Aorta (tissue), 5 donors: ENCODE results near the gene SVOP. TPM values are rescaled to one million over a fixed set of nuclear protein-coding genes. Genes with fewer than 3 reads are reported as not detected.
A peak's percentile ranks its signal among the peaks of the same experiment; 100 is the strongest.

Experiments used
- ATAC-seq: fragments of 200-7000 bp; cut with Tn5 transposase; one replicate; pipeline ENCODE4 v1.9.1; 2022; ENCODE audit warnings: moderate library complexity; ENCODE audit not compliant: low FRiP score
- DNase-seq, 2 donors: peaks; one replicate each; pipeline ENCODE4 v3.0.0-alpha.2; 2020
- H3K27ac ChIP-seq, 2 donors: one replicate each; pipeline ENCODE4 v1.5.1; 2013; ENCODE audit warnings: low read length in 2 of 2, mild to moderate bottlenecking in 2 of 2, moderate library complexity in 2 of 2, control low read depth in 1 of 2, inconsistent platforms in 1 of 2, low read depth in 1 of 2
- H3K27me3 ChIP-seq, 2 donors: one replicate each; pipeline ENCODE4 v1.6.1; 2013; ENCODE audit warnings: control low read depth in 1 of 2, low read length in 1 of 2, mild to moderate bottlenecking in 1 of 2, moderate library complexity in 1 of 2; ENCODE audit not compliant: insufficient read depth in 2 of 2, control insufficient read depth in 1 of 2
- H3K36me3 ChIP-seq, 2 donors: one replicate each; pipeline ENCODE4 v1.6.1; 2013; ENCODE audit warnings: control low read depth in 1 of 2, low read length in 1 of 2, mild to moderate bottlenecking in 1 of 2; ENCODE audit not compliant: insufficient read depth in 2 of 2, control insufficient read depth in 1 of 2
- H3K4me1 ChIP-seq, 2 donors: one replicate each; pipeline ENCODE4 v1.6.1; 2013; ENCODE audit warnings: low read length in 2 of 2, control low read depth in 1 of 2, mild to moderate bottlenecking in 1 of 2, moderate library complexity in 1 of 2; ENCODE audit not compliant: insufficient read depth in 2 of 2, control insufficient read depth in 1 of 2
- H3K4me3 ChIP-seq, 2 donors: one replicate each; pipeline ENCODE4 v1.5.1; 2013; ENCODE audit warnings: low read length in 2 of 2, control low read depth in 1 of 2, mild to moderate bottlenecking in 1 of 2
- H3K9me3 ChIP-seq: one replicate; pipeline ENCODE4 v1.6.1; 2013; ENCODE audit warnings: mild to moderate bottlenecking, low read length; ENCODE audit not compliant: control insufficient read depth
- WGBS, 2 donors: extraction: QIAGEN DNeasy Blood & Tissue Kit; methylation state at CpG; one replicate each; pipeline ENCODE4 v1.1.7; 2013; 5-methylcytosine and 5-hydroxymethylcytosine counted together
- intact Hi-C, 2 donors: fragments of 100-400 bp; cut with DNase I; formaldehyde crosslinking; loops; one replicate each; pipeline versions ENCODE4 v1.14.2 to v1.15.0; 2022
- polyA plus RNA-seq, 2 donors: library from polyadenylated mRNA; stranded (reverse); fragments of 200-250 nt; gene quantifications; one replicate each; pipeline ENCODE4 v1.2.3, GENCODE V29; 2013
- total RNA-seq, 2 donors: library from RNA; stranded (reverse); fragmentation: NEBNext Ultra II Directional; extraction: Animal tissue kit (Norgen Biotek cat#: 25700); gene quantifications; one replicate each; pipeline ENCODE4 v1.2.1, GENCODE V29; 2021
- donor health status: healthy with polysubstance abuse.
- donor health status: Bipolar disorder and iron deficiency.
- donor health status: DM: no; HTN: no; CAD: no.
- donor health status: DM: no; HTN: no; CAD: no.
- donor health status: DM: yes; HTN: yes; CAD: no.

The SVOP gene
- total and polyA plus RNA-seq, 4 donors, result not detected

DNA sequence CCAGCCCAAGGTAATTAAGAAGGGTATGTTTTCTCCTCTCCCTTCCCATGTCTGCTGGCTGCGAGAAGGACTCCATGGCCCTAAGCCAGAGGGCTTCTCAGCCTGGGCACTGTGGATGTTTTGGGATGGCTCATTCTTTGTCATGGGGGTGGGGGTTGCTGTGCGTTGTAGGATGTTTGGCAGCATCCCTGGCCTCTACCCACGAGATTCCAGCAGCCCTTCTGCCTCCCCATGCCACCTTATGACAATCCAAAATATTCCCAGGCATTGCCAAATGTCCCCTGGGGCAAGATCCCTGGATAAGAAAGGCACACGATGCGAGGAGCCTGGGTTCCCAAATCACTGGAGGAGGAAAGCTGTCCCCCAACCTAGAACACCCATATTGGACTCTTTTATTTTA lies 104.5 kb downstream of the SVOP start:
- ATAC-seq (no peak), DNase-seq (no peak)
- no peaks in the 10 kb centered on the region for H3K4me1 ChIP-seq
- WGBS, 2 donors, result 28 to 44% methylated on average over 5 of the region's 5 CpGs
- H3K27me3 ChIP-seq, result no peaks in the 10 kb centered on the region
- no peak overlapping the region for H3K27ac ChIP-seq
- no peaks in the 10 kb centered on the region for H3K36me3 ChIP-seq
- no peaks in the 10 kb centered on the region for H3K9me3 ChIP-seq
- no peak overlapping the region for H3K4me3 ChIP-seq
- intact Hi-C loops, result no loop called here

- ATAC-seq (no peak), DNase-seq (no peak)
- no peak overlapping the region for H3K4me3 ChIP-seq
- intact Hi-C loops, result no loop called here
- no peak overlapping the region for H3K27ac ChIP-seq
- no peaks in the 10 kb centered on the region for H3K27me3 ChIP-seq
- H3K4me1 ChIP-seq, result no peaks in the 10 kb centered on the region
- 84 to 93% methylated on average over 15 of the region's 15 CpGs for WGBS, 2 donors
- no peaks in the 10 kb centered on the region for H3K36me3 ChIP-seq
- H3K9me3 ChIP-seq, result no peaks in the 10 kb centered on the region
Measured at GRCh38 chr12:108915632-108916133, 105.2 kb downstream of the SVOP start.

DNA sequence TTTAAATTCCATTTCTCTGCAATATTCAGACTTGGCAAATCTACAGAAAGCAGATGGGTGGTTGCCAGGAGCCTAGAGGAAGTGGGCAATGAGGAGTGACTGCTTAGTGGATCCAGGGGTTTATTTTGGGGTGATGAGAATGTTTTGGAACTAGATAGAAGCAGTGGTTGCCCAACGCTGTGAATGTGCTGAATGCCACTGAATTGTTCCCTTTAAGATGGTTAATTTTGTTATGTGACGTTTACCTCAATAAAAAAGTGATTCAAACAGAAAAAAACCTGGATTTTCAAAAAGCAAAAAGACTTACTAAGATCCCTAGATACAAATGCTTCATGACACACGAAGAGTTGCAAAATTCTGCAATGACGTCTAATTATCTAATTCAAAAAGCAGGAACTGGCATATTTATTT lies 106.7 kb downstream of the SVOP start:
- Histone ChIP-seq H3K27ac (no peak overlapping the region), H3K4me3 (no peak overlapping the region), H3K4me1 (no peaks in the 10 kb centered on the region), H3K9me3 (no peaks in the 10 kb centered on the region), H3K36me3 (no peaks in the 10 kb centered on the region), H3K27me3 (no peaks in the 10 kb centered on the region)
- WGBS, 2 donors, result 2 to 3% methylated on average over 4 of the region's 4 CpGs
- intact Hi-C loops, result no loop called here
- peak in 1 of 2 donors; percentile 62 for DNase-seq
- ATAC-seq, result no peak

- H3K9me3 ChIP-seq, result no peaks in the 10 kb centered on the region
- DNase-seq (no peak), ATAC-seq (no peak)
- WGBS, 2 donors, result 96% methylated on average over 9 of the region's 9 CpGs
- H3K27ac ChIP-seq, result no peak overlapping the region
- no peaks in the 10 kb centered on the region for H3K4me1 ChIP-seq
- intact Hi-C loops, result no loop called here
- no peaks in the 10 kb centered on the region for H3K36me3 ChIP-seq
- H3K27me3 ChIP-seq, result no peaks in the 10 kb centered on the region
- H3K4me3 ChIP-seq, result no peak overlapping the region
Measured at GRCh38 chr12:108912361-108912760, 108.5 kb downstream of the SVOP start.

DNA sequence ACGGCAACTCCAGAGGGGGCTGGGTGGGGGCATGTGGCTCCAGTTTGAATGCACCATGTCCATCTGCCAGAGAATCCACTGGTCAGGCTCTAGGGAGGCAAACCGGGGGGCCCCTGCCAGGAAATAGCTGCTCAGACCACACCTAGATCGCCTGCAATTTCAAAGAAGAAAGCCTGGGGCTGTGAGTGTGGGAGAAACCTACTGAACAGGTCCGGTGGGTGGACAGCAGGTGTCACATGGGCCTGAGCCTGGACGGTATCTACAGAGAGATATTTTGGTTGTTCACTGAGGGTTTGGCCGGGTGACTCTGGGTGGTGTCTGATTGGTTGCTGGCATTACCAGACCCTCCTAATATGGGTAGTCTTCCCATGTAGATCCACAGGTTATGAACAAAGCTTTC lies 109.0 kb downstream of the SVOP start:
- Histone ChIP-seq H3K27ac (no peak overlapping the region), H3K27me3 (no peaks in the 10 kb centered on the region), H3K4me1 (no peaks in the 10 kb centered on the region), H3K4me3 (no peak overlapping the region), H3K9me3 (no peaks in the 10 kb centered on the region), H3K36me3 (no peaks in the 10 kb centered on the region)
- intact Hi-C loops, result no loop called here
- 83 to 86% methylated on average over 6 of the region's 6 CpGs for WGBS, 2 donors
- no peak for DNase-seq
- ATAC-seq, result no peak

GRCh38 chr12:108910336-108910735 lies 110.5 kb downstream of the SVOP start:
- H3K4me1 ChIP-seq, result no peaks in the 10 kb centered on the region
- 86 to 89% methylated on average over 5 of the region's 5 CpGs for WGBS, 2 donors
- intact Hi-C loops, result no loop called here
- ATAC-seq, result no peak
- H3K9me3 ChIP-seq, result no peaks in the 10 kb centered on the region
- DNase-seq, result no peak
- no peaks in the 10 kb centered on the region for H3K27me3 ChIP-seq
- H3K4me3 ChIP-seq, result no peak overlapping the region
- H3K27ac ChIP-seq, result no peak overlapping the region
- no peaks in the 10 kb centered on the region for H3K36me3 ChIP-seq

DNA sequence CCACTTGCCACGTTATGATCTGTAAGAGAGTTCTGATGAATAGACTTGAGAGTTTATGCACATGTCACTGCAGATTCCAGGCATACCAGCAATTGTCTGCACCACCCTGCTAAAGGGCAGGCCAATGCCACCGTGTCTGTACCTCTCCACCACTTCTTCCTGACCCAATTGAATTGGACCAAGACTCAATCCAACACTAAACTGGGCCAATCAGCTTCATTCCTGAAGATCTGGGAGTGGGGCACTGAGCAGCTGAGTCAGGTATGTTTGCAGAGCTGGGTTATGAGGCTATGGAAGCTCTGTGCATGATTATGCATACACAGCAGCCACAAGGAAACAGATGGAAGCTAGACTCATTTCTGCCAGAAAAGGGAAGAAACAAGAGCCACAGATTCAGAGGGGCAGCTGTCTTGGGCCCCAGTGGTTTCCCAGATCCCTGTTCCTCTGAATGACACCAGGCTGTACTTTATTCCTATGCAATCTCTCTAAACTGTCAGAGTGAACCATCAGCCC lies 113.0 kb downstream of the SVOP start:
- H3K36me3 ChIP-seq, result no peaks in the 10 kb centered on the region
- no peak overlapping the region for H3K27ac ChIP-seq
- intact Hi-C loops, result no loop called here
- DNase-seq, result peak in 1 of 2 donors; percentile 63
- H3K27me3 ChIP-seq, result no peaks in the 10 kb centered on the region
- 13 to 23% methylated on average over 2 of the region's 2 CpGs for WGBS, 2 donors
- H3K4me3 ChIP-seq, result no peak overlapping the region
- ATAC-seq, result no peak
- no peaks in the 10 kb centered on the region for H3K9me3 ChIP-seq
- no peaks in the 10 kb centered on the region for H3K4me1 ChIP-seq

DNA sequence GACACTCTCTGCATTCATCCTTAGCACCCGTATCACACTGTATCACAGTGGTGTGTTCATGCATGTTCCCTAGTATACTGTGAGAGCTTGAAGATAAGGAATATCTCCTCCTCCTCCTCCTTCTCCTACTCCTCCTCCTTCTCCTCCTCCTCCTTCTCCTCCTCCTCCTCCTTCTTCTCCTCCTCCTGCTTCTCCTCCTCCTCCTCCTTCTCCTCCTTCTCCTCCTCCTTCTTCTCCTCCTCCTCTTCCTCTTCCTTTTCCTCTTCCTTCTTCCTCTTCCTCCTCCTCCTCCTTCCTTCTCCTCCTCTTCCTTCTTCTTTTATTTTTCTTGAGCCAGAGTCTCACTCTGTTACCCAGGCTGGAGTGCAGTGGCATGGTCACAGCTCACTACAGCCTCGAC lies 113.9 kb downstream of the SVOP start:
- Histone ChIP-seq H3K4me1 (no peaks in the 10 kb centered on the region), H3K9me3 (no peaks in the 10 kb centered on the region), H3K27me3 (no peaks in the 10 kb centered on the region), H3K4me3 (no peak overlapping the region), H3K36me3 (no peaks in the 10 kb centered on the region), H3K27ac (no peak overlapping the region)
- DNase-seq, result no peak
- WGBS, 2 donors, result 86 to 91% methylated on average over 2 of the region's 2 CpGs
- intact Hi-C loops, result no loop called here
- ATAC-seq, result no peak

GRCh38 chr12:108905725-108906124 lies 115.1 kb downstream of the SVOP start:
- Histone ChIP-seq H3K27ac (no peak overlapping the region), H3K36me3 (no peaks in the 10 kb centered on the region), H3K27me3 (no peaks in the 10 kb centered on the region), H3K4me1 (no peaks in the 10 kb centered on the region), H3K9me3 (no peaks in the 10 kb centered on the region), H3K4me3 (no peak overlapping the region)
- no peak for DNase-seq
- intact Hi-C loops, result no loop called here
- WGBS, 2 donors, result 83 to 85% methylated on average over 5 of the region's 5 CpGs
- no peak for ATAC-seq
